OCI-LY3 (cell line): ENCODE data around the gene AGBL3.

Experiments
- CTCF ChIP-seq: fragments of 200-600, 300-600 bp; sonication (generic); IDR thresholded peaks from 2 replicates; pipeline ENCODE4 v1.5.1; 2014; ENCODE audit warnings: antibody characterized with exemption, low read length, low read depth
- EZH2phosphoT487 ChIP-seq: fragments of 200-600 bp; shearing (Covaris generic); IDR thresholded peaks from 2 replicates; pipeline ENCODE4 v1.6.1; 2018; ENCODE audit warnings: antibody characterized with exemption, mixed run types, low read depth

- TF ChIP-seq CTCF (no peak), EZH2phosphoT487 (no peak)
Observed at GRCh38 chr7:135160098-135160857, 174.0 kb downstream of the AGBL3 start.
